OCI-LY7 (cell line): Measurements from ENCODE around the gene SLC25A31.

Source experiments
- CTCF ChIP-seq: fragments of 200-600 bp; sonication (generic); conservative IDR thresholded peaks from 2 replicates; pipeline ENCODE4 v1.5.1; 2014; ENCODE audit warnings: mild to moderate bottlenecking, antibody characterized with exemption, low read length, moderate library complexity, mixed read lengths
- EZH2phosphoT487 ChIP-seq: fragments of 200-600 bp; sonication (generic); IDR thresholded peaks from 2 replicates; pipeline ENCODE4 v1.6.1; 2018; ENCODE audit warnings: low read depth, borderline replicate concordance, mild to moderate bottlenecking, mixed run types, antibody characterized with exemption, low read length, moderate library complexity, mixed read lengths

GRCh38 chr4:127708985-127709384, 21.2 kb upstream of the SLC25A31 start:
- TF ChIP-seq CTCF (no peak), EZH2phosphoT487 (no peak)
